ENCODE data around the gene INKA2.

DNA sequence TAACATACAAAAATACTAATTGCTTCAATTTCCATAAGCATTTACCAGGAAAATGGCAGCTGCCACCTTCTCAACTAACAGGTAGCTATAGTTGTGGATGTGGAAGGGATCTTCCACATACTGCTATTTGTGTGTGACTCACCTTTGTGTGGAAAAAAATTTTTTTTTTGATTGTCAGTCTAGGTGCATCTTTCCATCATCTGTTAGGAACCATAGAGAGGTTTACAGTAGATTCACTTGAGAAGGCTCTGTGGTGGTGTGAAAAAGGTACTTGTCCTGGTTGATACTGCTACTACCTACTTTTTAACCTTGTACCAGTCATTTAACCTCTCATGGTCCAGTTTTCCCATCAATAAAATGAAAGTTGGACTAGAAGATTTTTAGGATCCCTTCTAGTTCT is 29.4 kb upstream of the INKA2 start:
- TF ChIP-seq POLR2AphosphoS5 (IDR thresholded peaks at IDR 0.05) = no peak
- TF ChIP-seq, protein P1, sequence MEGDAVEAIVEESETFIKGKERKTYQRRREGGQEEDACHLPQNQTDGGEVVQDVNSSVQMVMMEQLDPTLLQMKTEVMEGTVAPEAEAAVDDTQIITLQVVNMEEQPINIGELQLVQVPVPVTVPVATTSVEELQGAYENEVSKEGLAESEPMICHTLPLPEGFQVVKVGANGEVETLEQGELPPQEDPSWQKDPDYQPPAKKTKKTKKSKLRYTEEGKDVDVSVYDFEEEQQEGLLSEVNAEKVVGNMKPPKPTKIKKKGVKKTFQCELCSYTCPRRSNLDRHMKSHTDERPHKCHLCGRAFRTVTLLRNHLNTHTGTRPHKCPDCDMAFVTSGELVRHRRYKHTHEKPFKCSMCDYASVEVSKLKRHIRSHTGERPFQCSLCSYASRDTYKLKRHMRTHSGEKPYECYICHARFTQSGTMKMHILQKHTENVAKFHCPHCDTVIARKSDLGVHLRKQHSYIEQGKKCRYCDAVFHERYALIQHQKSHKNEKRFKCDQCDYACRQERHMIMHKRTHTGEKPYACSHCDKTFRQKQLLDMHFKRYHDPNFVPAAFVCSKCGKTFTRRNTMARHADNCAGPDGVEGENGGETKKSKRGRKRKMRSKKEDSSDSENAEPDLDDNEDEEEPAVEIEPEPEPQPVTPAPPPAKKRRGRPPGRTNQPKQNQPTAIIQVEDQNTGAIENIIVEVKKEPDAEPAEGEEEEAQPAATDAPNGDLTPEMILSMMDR (IDR thresholded peaks at IDR 0.05) = no peak
